ENCODE results near the gene CZIB. TPM values are rescaled to one million over a fixed set of nuclear protein-coding genes. Genes with fewer than 3 reads are reported as not detected.

CZIB gene
- polyA plus RNA-seq, 1 donor from 2014 or later = 103 TPM

DNA sequence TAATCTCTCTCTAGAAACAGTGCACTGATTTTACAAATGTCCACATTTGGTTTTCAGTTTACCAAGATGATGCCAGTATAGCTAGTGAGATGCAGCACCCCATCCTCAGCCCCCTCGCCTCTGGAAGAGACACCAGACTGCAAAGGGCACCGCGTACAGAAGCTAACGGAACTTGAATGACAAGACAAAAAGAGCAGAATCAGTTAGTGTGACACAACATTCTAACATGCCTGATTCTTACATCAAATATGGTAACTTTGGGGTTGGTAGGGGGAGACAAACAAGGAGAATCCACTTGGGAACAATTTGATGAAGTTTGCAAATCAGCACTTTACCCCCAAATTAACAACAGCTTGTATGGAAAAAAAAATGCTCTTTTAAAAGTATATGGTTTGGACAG, 21.9 kb upstream of the CZIB start:
- Histone ChIP-seq H3F3A (ENCODE audit: insufficient read depth, low read length, poor library complexity, severe bottlenecking) (no peaks in the 10 kb centered on the region), H3K4me2 (ENCODE audit: low read length) (no peak overlapping the region), H3K9me3 (ENCODE audit: low read length) (no peaks in the 10 kb centered on the region)

DNA sequence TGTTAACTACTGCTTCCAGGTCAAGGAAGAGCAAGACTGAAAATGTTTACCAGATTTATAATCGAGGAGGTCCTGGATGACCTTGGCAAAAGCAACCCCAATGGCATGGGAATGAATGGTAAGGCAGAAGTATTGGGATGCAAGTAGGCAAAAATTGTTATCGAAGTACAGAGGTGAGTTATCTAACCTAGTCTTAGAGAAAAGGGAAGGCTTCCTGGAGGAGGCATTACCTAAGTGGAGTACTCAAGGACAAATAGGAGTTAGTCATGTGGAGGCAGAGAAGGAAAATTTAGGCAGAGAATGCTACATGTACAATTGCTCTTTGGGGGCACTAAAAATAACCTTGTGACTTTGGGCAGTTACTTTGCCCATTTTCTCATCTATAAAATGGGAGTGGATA, 21.4 kb upstream of the CZIB start:
- Histone ChIP-seq H3K27ac (ENCODE audit: low read length) (no peak overlapping the region), H3F3A (ENCODE audit: insufficient read depth, low read length, poor library complexity, severe bottlenecking) (no peaks in the 10 kb centered on the region), H3K27me3 (ENCODE audit: insufficient read depth, low read depth, low read length) (no peaks in the 10 kb centered on the region), H3K9ac (ENCODE audit: low read length) (no peak overlapping the region), H3K4me2 (ENCODE audit: low read length) (no peak overlapping the region), H3K4me3 (ENCODE audit: low read length) (no peak overlapping the region), H3K79me2 (replicated peaks; ENCODE audit: insufficient read depth, low read length) (peaks cover 13% of the 10 kb centered on the region), H3K9me3 (ENCODE audit: low read length) (no peaks in the 10 kb centered on the region), H3K36me3 (ENCODE audit: insufficient read depth, low read length) (no peaks in the 10 kb centered on the region), H3K9me2 (ENCODE audit: insufficient read depth, low read length) (no peaks in the 10 kb centered on the region), H4K20me1 (ENCODE audit: insufficient read depth) (no peaks in the 10 kb centered on the region), H2AFZ (ENCODE audit: low read depth, low read length) (no peak overlapping the region)
- TF ChIP-seq MXI1 (conservative IDR thresholded peaks at IDR 0.05; ENCODE audit: poor library complexity, severe bottlenecking) (no peak), POLR2AphosphoS5 (IDR thresholded peaks at IDR 0.05) (no peak), SMC3 (conservative IDR thresholded peaks at IDR 0.05; ENCODE audit: poor library complexity) (no peak), TAF1 (IDR thresholded peaks at IDR 0.05; ENCODE audit: low read depth) (no peak), RAD21 (conservative IDR thresholded peaks at IDR 0.05) (no peak)
- TF ChIP-seq, protein P1, sequence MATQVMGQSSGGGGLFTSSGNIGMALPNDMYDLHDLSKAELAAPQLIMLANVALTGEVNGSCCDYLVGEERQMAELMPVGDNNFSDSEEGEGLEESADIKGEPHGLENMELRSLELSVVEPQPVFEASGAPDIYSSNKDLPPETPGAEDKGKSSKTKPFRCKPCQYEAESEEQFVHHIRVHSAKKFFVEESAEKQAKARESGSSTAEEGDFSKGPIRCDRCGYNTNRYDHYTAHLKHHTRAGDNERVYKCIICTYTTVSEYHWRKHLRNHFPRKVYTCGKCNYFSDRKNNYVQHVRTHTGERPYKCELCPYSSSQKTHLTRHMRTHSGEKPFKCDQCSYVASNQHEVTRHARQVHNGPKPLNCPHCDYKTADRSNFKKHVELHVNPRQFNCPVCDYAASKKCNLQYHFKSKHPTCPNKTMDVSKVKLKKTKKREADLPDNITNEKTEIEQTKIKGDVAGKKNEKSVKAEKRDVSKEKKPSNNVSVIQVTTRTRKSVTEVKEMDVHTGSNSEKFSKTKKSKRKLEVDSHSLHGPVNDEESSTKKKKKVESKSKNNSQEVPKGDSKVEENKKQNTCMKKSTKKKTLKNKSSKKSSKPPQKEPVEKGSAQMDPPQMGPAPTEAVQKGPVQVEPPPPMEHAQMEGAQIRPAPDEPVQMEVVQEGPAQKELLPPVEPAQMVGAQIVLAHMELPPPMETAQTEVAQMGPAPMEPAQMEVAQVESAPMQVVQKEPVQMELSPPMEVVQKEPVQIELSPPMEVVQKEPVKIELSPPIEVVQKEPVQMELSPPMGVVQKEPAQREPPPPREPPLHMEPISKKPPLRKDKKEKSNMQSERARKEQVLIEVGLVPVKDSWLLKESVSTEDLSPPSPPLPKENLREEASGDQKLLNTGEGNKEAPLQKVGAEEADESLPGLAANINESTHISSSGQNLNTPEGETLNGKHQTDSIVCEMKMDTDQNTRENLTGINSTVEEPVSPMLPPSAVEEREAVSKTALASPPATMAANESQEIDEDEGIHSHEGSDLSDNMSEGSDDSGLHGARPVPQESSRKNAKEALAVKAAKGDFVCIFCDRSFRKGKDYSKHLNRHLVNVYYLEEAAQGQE (IDR thresholded peaks at IDR 0.05; ENCODE audit: borderline replicate concordance) = no peak
- TF ChIP-seq, protein P2, sequence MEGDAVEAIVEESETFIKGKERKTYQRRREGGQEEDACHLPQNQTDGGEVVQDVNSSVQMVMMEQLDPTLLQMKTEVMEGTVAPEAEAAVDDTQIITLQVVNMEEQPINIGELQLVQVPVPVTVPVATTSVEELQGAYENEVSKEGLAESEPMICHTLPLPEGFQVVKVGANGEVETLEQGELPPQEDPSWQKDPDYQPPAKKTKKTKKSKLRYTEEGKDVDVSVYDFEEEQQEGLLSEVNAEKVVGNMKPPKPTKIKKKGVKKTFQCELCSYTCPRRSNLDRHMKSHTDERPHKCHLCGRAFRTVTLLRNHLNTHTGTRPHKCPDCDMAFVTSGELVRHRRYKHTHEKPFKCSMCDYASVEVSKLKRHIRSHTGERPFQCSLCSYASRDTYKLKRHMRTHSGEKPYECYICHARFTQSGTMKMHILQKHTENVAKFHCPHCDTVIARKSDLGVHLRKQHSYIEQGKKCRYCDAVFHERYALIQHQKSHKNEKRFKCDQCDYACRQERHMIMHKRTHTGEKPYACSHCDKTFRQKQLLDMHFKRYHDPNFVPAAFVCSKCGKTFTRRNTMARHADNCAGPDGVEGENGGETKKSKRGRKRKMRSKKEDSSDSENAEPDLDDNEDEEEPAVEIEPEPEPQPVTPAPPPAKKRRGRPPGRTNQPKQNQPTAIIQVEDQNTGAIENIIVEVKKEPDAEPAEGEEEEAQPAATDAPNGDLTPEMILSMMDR (IDR thresholded peaks at IDR 0.05; ENCODE audit: poor library complexity, severe bottlenecking) = no peak

More for the DNA sequence above, 21.9 kb upstream of the CZIB start:
- H3K36me3 ChIP-seq (ENCODE audit: insufficient read depth, low read length) = no peaks in the 10 kb centered on the region
- no peak overlapping the region for H2AFZ ChIP-seq (ENCODE audit: low read depth, low read length)
- no peak overlapping the region for H3K27ac ChIP-seq (ENCODE audit: low read length)
- H3K4me3 ChIP-seq (ENCODE audit: low read length) = no peak overlapping the region
- H3K9me2 ChIP-seq (ENCODE audit: insufficient read depth, low read length) = no peaks in the 10 kb centered on the region
- TF ChIP-seq, protein P1 (IDR thresholded peaks at IDR 0.05; ENCODE audit: borderline replicate concordance) = no peak
- TF ChIP-seq, protein P2 (IDR thresholded peaks at IDR 0.05; ENCODE audit: poor library complexity, severe bottlenecking) = no peak
- TF ChIP-seq MXI1 (conservative IDR thresholded peaks at IDR 0.05; ENCODE audit: poor library complexity, severe bottlenecking) (no peak), RAD21 (conservative IDR thresholded peaks at IDR 0.05) (no peak), EZH2 (IDR thresholded peaks at IDR 0.05; ENCODE audit: borderline replicate concordance, insufficient read depth, low read length, poor library complexity, severe bottlenecking) (no peak), POLR2AphosphoS5 (IDR thresholded peaks at IDR 0.05) (no peak), EP300 (conservative IDR thresholded peaks at IDR 0.05; ENCODE audit: poor library complexity, severe bottlenecking) (no peak), TAF1 (IDR thresholded peaks at IDR 0.05; ENCODE audit: low read depth) (no peak), SMC3 (conservative IDR thresholded peaks at IDR 0.05; ENCODE audit: poor library complexity) (no peak)
- H3K27me3 ChIP-seq (ENCODE audit: insufficient read depth, low read depth, low read length) = no peaks in the 10 kb centered on the region
- no peaks in the 10 kb centered on the region for H4K20me1 ChIP-seq (ENCODE audit: insufficient read depth)
- H3K9ac ChIP-seq (ENCODE audit: low read length) = no peak overlapping the region
- peaks cover 9% of the 10 kb centered on the region for H3K79me2 ChIP-seq (replicated peaks; ENCODE audit: insufficient read depth, low read length)
